Caco-2 (cell line): ENCODE data around the gene ROS1. TPM values are rescaled to one million over a fixed set of nuclear protein-coding genes. Genes with fewer than 3 reads are reported as not detected.
A peak's percentile ranks its signal among the peaks of the same experiment; 100 is the strongest.

Experiments
- BruUV-seq: library from RNA; stranded (reverse); fragments of 400-500 nt; replicated peaks from 2 replicates; lab custom pipeline; 2021; lab: Mats Ljungman, UMichigan
- CTCF ChIA-PET: fragments of 300-600 bp; sonication (Branson Sonifier 250); formaldehyde crosslinking; loops from one replicate; lab custom pipeline; 2022; ENCODE audit warnings: antibody characterized with exemption; lab: Charles Lee
- POLR2A ChIA-PET: fragments of 300-600 bp; sonication (Branson Sonifier 250); formaldehyde crosslinking; loops from one replicate; lab custom pipeline; 2022; ENCODE audit warnings: antibody characterized with exemption; lab: Charles Lee
- DNase-seq, 2 experiments: peaks; one replicate each; pipeline versions ENCODE4 v3.0.0 to v3.0.0-alpha.2; 2020 to 2022
- H3K27me3 ChIP-seq: replicated peaks from 2 replicates; pipeline ENCODE4 v1.6.0; 2011; ENCODE audit warnings: low read length; ENCODE audit not compliant: control insufficient read depth, insufficient read depth
- H3K36me3 ChIP-seq: 2 replicates; pipeline ENCODE4 v1.5.1; 2011; ENCODE audit warnings: low read length; ENCODE audit not compliant: control insufficient read depth, insufficient read depth
- H3K4me1 ChIP-seq: fragments of 250-450 bp; sonication (Bioruptor Pico); 2 replicates; pipeline ENCODE4 v1.5.1; 2020; ENCODE audit warnings: mild to moderate bottlenecking
- H3K4me3 ChIP-seq: 2 replicates; pipeline ENCODE4 v1.5.1; 2011; ENCODE audit warnings: low read depth, mild to moderate bottlenecking, control low read depth, low read length
- H3K9me3 ChIP-seq: fragments of 250-450 bp; sonication (Bioruptor Pico); 2 replicates; pipeline ENCODE4 v1.5.1; 2020; ENCODE audit warnings: mild to moderate bottlenecking, moderate library complexity
- H3K27ac Mint-ChIP-seq: one replicate; pipeline ENCODE4 v1.8.0; 2022; ENCODE audit warnings: mixed read lengths; ENCODE audit not compliant: unreplicated experiment
- H3K27me3 Mint-ChIP-seq: one replicate; pipeline ENCODE4 v1.8.0; 2022; ENCODE audit warnings: mixed read lengths; ENCODE audit not compliant: insufficient read depth, unreplicated experiment
- H3K36me3 Mint-ChIP-seq: one replicate; pipeline ENCODE4 v1.8.0; 2022; ENCODE audit warnings: mild to moderate bottlenecking, mixed read lengths; ENCODE audit not compliant: insufficient read depth, unreplicated experiment
- H3K4me1 Mint-ChIP-seq: one replicate; pipeline ENCODE4 v1.8.0; 2022; ENCODE audit warnings: low read depth, mixed read lengths; ENCODE audit not compliant: unreplicated experiment
- H3K4me3 Mint-ChIP-seq: one replicate; pipeline ENCODE4 v1.8.0; 2022; ENCODE audit warnings: mild to moderate bottlenecking, moderate library complexity, mixed read lengths; ENCODE audit not compliant: unreplicated experiment
- H3K9me3 Mint-ChIP-seq: one replicate; pipeline ENCODE4 v1.8.0; 2022; ENCODE audit warnings: mixed read lengths; ENCODE audit not compliant: unreplicated experiment
- intact Hi-C: fragments of 100-400 bp; cut with micrococcal nuclease; formaldehyde crosslinking; loops from one replicate; pipeline ENCODE4 v1.10.0; 2022; ENCODE audit not compliant: unreplicated experiment
- total RNA-seq: library from RNA; stranded (reverse); gene quantifications from 2 replicates; pipeline ENCODE4 v1.2.3, GENCODE V29; 2022
- TF ChIP-seq, protein P1 (sequence below), 2 experiments: fragments of 200-600 bp in 1 of 2; IDR thresholded peaks; 1 replicate in 1 of 2; 2 replicates in 1 of 2; pipeline versions ENCODE4 v1.5.1 to v1.8.0; 2011 to 2022; ENCODE audit warnings: antibody characterized with exemption in 1 of 2, control low read depth in 1 of 2, inconsistent platforms in 1 of 2, low read depth in 1 of 2, low read length in 1 of 2, mild to moderate bottlenecking in 1 of 2, moderate library complexity in 1 of 2; ENCODE audit not compliant: insufficient read depth in 1 of 2, severe bottlenecking in 1 of 2, unreplicated experiment in 1 of 2

ROS1 gene
- total RNA-seq, 1 experiment from 2014 or later = 0.16 TPM

DNA sequence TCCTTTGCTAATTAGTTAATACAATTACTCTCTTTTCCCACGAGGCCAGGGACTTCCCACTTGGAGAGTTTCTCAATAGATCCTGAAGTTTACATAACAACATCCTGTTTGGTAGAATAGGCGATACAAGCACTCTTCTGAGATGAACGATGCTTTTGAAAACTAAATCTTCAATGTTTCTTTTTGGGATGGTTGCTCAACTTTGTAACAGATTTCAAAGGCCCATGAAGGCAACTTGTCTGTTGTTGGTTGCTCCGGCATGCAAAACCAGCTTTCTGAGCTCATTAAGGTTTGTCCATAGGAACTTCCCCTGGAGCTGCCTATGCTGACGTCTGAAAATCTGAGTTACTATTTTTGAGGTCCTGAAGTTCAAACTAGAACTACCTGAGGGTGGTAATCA is 25.9 kb upstream of the ROS1 start:
- TF ChIP-seq, protein P1, sequence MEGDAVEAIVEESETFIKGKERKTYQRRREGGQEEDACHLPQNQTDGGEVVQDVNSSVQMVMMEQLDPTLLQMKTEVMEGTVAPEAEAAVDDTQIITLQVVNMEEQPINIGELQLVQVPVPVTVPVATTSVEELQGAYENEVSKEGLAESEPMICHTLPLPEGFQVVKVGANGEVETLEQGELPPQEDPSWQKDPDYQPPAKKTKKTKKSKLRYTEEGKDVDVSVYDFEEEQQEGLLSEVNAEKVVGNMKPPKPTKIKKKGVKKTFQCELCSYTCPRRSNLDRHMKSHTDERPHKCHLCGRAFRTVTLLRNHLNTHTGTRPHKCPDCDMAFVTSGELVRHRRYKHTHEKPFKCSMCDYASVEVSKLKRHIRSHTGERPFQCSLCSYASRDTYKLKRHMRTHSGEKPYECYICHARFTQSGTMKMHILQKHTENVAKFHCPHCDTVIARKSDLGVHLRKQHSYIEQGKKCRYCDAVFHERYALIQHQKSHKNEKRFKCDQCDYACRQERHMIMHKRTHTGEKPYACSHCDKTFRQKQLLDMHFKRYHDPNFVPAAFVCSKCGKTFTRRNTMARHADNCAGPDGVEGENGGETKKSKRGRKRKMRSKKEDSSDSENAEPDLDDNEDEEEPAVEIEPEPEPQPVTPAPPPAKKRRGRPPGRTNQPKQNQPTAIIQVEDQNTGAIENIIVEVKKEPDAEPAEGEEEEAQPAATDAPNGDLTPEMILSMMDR (IDR thresholded peaks at IDR 0.05; ENCODE audit: insufficient read depth in 1 of 2, low read depth in 1 of 2, low read length in 1 of 2, severe bottlenecking in 1 of 2, unreplicated experiment in 1 of 2) = no peak
- POLR2A ChIA-PET = interaction anchor here (0.6 kb wide), 1 partner anchor 151 kb away, joined by 3 read pairs; the partner anchor contains the start of gene GOPC
- intact Hi-C loops = loop anchor here (2.0 kb wide), 1 partner anchor 223 kb away; the partner anchor contains the start of gene NUS1
- no peak overlapping the region for H3K4me3 Mint-ChIP-seq
- peaks cover 16% of the 10 kb centered on the region for H3K4me1 Mint-ChIP-seq
- H3K36me3 Mint-ChIP-seq = no peaks in the 10 kb centered on the region
- no peaks in the 10 kb centered on the region for H3K9me3 ChIP-seq
- no peak overlapping the region for H3K27ac Mint-ChIP-seq
- BruUV-seq = no TSS peak
- CTCF ChIA-PET = interaction anchor here (0.6 kb wide), 1 partner anchor 29 kb away, joined by 3 read pairs; no protein-coding TSS in a partner anchor
- DNase-seq = no peak
- peaks cover 3% of the 10 kb centered on the region for H3K27me3 Mint-ChIP-seq
- no peaks in the 10 kb centered on the region for H3K36me3 ChIP-seq
- no peaks in the 10 kb centered on the region; the same call in 1 of the 2 replicates for H3K27me3 ChIP-seq
- 0 out of 2 replicates have a peak, but pooled peaks cover 4% of the 10 kb centered on the region for H3K4me1 ChIP-seq
- no peaks in the 10 kb centered on the region for H3K9me3 Mint-ChIP-seq
- no peak overlapping the region for H3K4me3 ChIP-seq

- TF ChIP-seq, protein P1 (IDR thresholded peaks at IDR 0.05; ENCODE audit: insufficient read depth in 1 of 2, low read depth in 1 of 2, low read length in 1 of 2, severe bottlenecking in 1 of 2, unreplicated experiment in 1 of 2) = peak; percentile 57 to 59
- H3K36me3 ChIP-seq = no peaks in the 10 kb centered on the region
- Mint-ChIP-seq H3K4me3 (no peak overlapping the region), H3K27ac (no peak overlapping the region), H3K9me3 (no peaks in the 10 kb centered on the region), H3K27me3 (peaks cover 3% of the 10 kb centered on the region), H3K36me3 (no peaks in the 10 kb centered on the region), H3K4me1 (peaks cover 14% of the 10 kb centered on the region)
- H3K4me3 ChIP-seq = no peak overlapping the region
- H3K9me3 ChIP-seq = no peaks in the 10 kb centered on the region
- intact Hi-C loops = loop anchor here (1.0 to 10.0 kb wide), 7 partner anchors 29 to 265 kb away; partner anchors contain the start of gene NUS1
- H3K27me3 ChIP-seq = no peaks in the 10 kb centered on the region; the same call in 1 of the 2 replicates
- ChIA-PET POLR2A (interaction anchor here (0.6 to 1.1 kb wide), 3 partner anchors 34 to 158 kb away, joined by 3 to 9 read pairs (median 8); partner anchors contain the start of gene GOPC), CTCF (interaction anchor here (0.6 to 1.6 kb wide), 13 partner anchors 8 to 327 kb away, joined by 3 to 11 read pairs (median 5); partner anchors contain the start of genes DCBLD1 and GOPC)
- no TSS peak for BruUV-seq
- H3K4me1 ChIP-seq = 0 out of 2 replicates have a peak, but pooled peaks cover 4% of the 10 kb centered on the region
- DNase-seq = peak; percentile 44 to 67
These were observed 24.1 kb upstream of the ROS1 start for GRCh38 chr6:117449549-117450439.
